Right lobe of liver (tissue), 6 donors: ENCODE results near the gene MAP3K5. TPM values are rescaled to one million over a fixed set of nuclear protein-coding genes. Genes with fewer than 3 reads are reported as not detected.

Source experiments
- ATAC-seq, 4 donors: fragments of 200-7000 bp; cut with Tn5 transposase; one replicate each; pipeline ENCODE4 v1.9.1; 2020; ENCODE audit warnings: mild to moderate bottlenecking in 4 of 4, moderate library complexity in 4 of 4
- DNase-seq, 3 donors: peaks; one replicate each; pipeline ENCODE4 v3.0.0-alpha.2; 2020
- H3K27ac ChIP-seq, 3 donors: fragments of 200-600 bp; one replicate each; pipeline ENCODE4 v1.8.0; 2022
- H3K27me3 ChIP-seq, 2 donors: fragments of 200-600 bp; one replicate each; pipeline ENCODE4 v1.8.0; 2022
- H3K36me3 ChIP-seq, 4 donors: fragments of 200-600 bp; sonication (generic) in 1 of 4; one replicate each; pipeline versions ENCODE4 v1.5.1 to v1.8.0; 2017 to 2022; ENCODE audit warnings: control low read depth in 1 of 4
- H3K4me1 ChIP-seq, 4 donors: fragments of 200-600 bp; sonication (generic) in 1 of 4; one replicate each; pipeline versions ENCODE4 v1.5.1 to v1.8.0; 2017 to 2022; ENCODE audit warnings: control low read depth in 1 of 4
- H3K4me3 ChIP-seq, 3 donors: fragments of 200-600 bp; one replicate each; pipeline ENCODE4 v1.8.0; 2022
- H3K9me3 ChIP-seq, 4 donors: fragments of 200-600 bp; sonication (generic) in 1 of 4; one replicate each; pipeline versions ENCODE4 v1.5.1 to v1.8.0; 2017 to 2022; ENCODE audit warnings: control low read depth in 1 of 4
- CTCF ChIP-seq, 4 donors: fragments of 200-600 bp in 3 of 4; fragments of 450-650 bp in 1 of 4; IDR thresholded peaks; one replicate each; pipeline versions ENCODE4 v1.5.1 to v1.8.0; 2016 to 2022; ENCODE audit warnings: antibody characterized with exemption in 4 of 4, mild to moderate bottlenecking in 2 of 4
- POLR2A ChIP-seq: fragments of 450-650 bp; IDR thresholded peaks from one replicate; pipeline ENCODE4 v1.6.1; 2017; ENCODE audit warnings: antibody characterized with exemption, mild to moderate bottlenecking
- WGBS: methylation state at CpG from one replicate; pipeline ENCODE4 v1.1.6; 2018; ENCODE audit warnings: low coverage, low lambda C conversion rate; ENCODE audit not compliant: insufficient coverage; ENCODE audit errors: missing lambda C conversion rate; 5-methylcytosine and 5-hydroxymethylcytosine counted together
- intact Hi-C, 2 donors: fragments of 100-400 bp; cut with DNase I; formaldehyde crosslinking; loops; one replicate each; pipeline versions ENCODE4 v1.11.2 to v1.14.1; 2022
- total RNA-seq, 6 experiments: library from RNA; depleted of rRNA in 2 of 6; stranded (reverse); fragments of >200 nt in 2 of 6; fragmentation: NEBNext Ultra II Directional in 3 of 6; extraction: Animal tissue kit (Norgen Biotek cat#: 25700) in 3 of 6; gene quantifications; one replicate each; pipeline versions ENCODE4 v1.1.0 to v1.2.4, GENCODE V29; 2016 to 2023
- donor health status: DM: no; HTN: yes; CAD: no.
- donor health status: DM: no; HTN: no; CAD: no.
- donor health status: DM: no; HTN: no; CAD: no.
- donor health status: DM: no; HTN: yes; CAD: no.
- donor health status: DM: no; HTN: yes; CAD: no.

Gene MAP3K5
- total RNA-seq, 6 experiments from 2014 or later: 5.0 to 10.4 (median 6.9) TPM

GRCh38 chr6:136521911-136522310, 270.4 kb downstream of the MAP3K5 start:
- no peak for TF ChIP-seq POLR2A
- TF ChIP-seq CTCF (IDR thresholded peaks at IDR 0.05): no peak
- no peak overlapping the region for H3K27ac ChIP-seq
- intact Hi-C loops: no loop called here
- no peak overlapping the region for H3K4me3 ChIP-seq
- 84% methylated on average over 4 of the region's 4 CpGs for WGBS
- H3K4me1 ChIP-seq: peaks cover 0 to 10% (median 0%) of the 10 kb centered on the region in 4 donors
- no peak for DNase-seq
- H3K27me3 ChIP-seq: no peaks in the 10 kb centered on the region
- ATAC-seq: no peak
- no peaks in the 10 kb centered on the region for H3K9me3 ChIP-seq
- no peaks in the 10 kb centered on the region for H3K36me3 ChIP-seq

- ATAC-seq: peak; percentile 23 to 62 (median 32)
- peaks cover 0 to 10% (median 0%) of the 10 kb centered on the region in 4 donors for H3K4me1 ChIP-seq
- intact Hi-C loops: no loop called here
- WGBS: 58% methylated on average over 1 of the region's 2 CpGs
- no peak overlapping the region for H3K4me3 ChIP-seq
- TF ChIP-seq CTCF (IDR thresholded peaks at IDR 0.05): no peak
- TF ChIP-seq POLR2A: no peak
- H3K36me3 ChIP-seq: no peaks in the 10 kb centered on the region
- no peak overlapping the region for H3K27ac ChIP-seq
- no peaks in the 10 kb centered on the region for H3K9me3 ChIP-seq
- DNase-seq: no peak
- no peaks in the 10 kb centered on the region for H3K27me3 ChIP-seq
These were observed 270.9 kb downstream of the MAP3K5 start for GRCh38 chr6:136521427-136521826.

- DNase-seq: no peak
These were observed 271.8 kb downstream of the MAP3K5 start for GRCh38 chr6:136520517-136520916.

GRCh38 chr6:136517582-136517981, 274.7 kb downstream of the MAP3K5 start:
- peak; percentile 52 to 77 (median 60) for ATAC-seq
- intact Hi-C loops: no loop called here

More at GRCh38 chr6:136520517-136520916, 271.8 kb downstream of the MAP3K5 start:
- H3K27me3 ChIP-seq: no peaks in the 10 kb centered on the region
- intact Hi-C loops: no loop called here
- 91% methylated on average over 3 of the region's 3 CpGs for WGBS
- no peaks in the 10 kb centered on the region for H3K36me3 ChIP-seq
- H3K27ac ChIP-seq: no peak overlapping the region
- TF ChIP-seq CTCF (IDR thresholded peaks at IDR 0.05) (no peak), POLR2A (no peak)
- no peaks in the 10 kb centered on the region for H3K9me3 ChIP-seq
- no peak overlapping the region for H3K4me3 ChIP-seq
- ATAC-seq: no peak
- peaks cover 0 to 10% (median 0%) of the 10 kb centered on the region in 4 donors for H3K4me1 ChIP-seq

More at GRCh38 chr6:136517582-136517981, 274.7 kb downstream of the MAP3K5 start:
- Histone ChIP-seq H3K27ac (peak overlapping the region in 2 of 3 donors; percentile 13 to 41), H3K4me3 (no peak overlapping the region), H3K9me3 (no peaks in the 10 kb centered on the region), H3K36me3 (no peaks in the 10 kb centered on the region), H3K4me1 (peaks cover 0 to 9% (median 2%) of the 10 kb centered on the region in 4 donors), H3K27me3 (no peaks in the 10 kb centered on the region)
- DNase-seq: no peak
- TF ChIP-seq CTCF (IDR thresholded peaks at IDR 0.05): no peak
- 56% methylated on average over 3 of the region's 3 CpGs for WGBS
